GM12878 (cell line): ENCODE results near the gene PRDM16.

Source experiments
- BMI1 ChIP-seq: fragments of 450-650 bp; IDR thresholded peaks from 2 replicates; pipeline ENCODE4 v1.6.1; 2016; ENCODE audit warnings: mild to moderate bottlenecking, moderate library complexity, borderline replicate concordance
- NBN ChIP-seq: fragments of 450-650 bp; IDR thresholded peaks from 2 replicates; pipeline ENCODE4 v1.6.1; 2016
- POLR2A ChIP-seq: IDR thresholded peaks from 2 replicates; pipeline ENCODE4 v1.6.1; 2011; ENCODE audit warnings: low read depth, mild to moderate bottlenecking, low read length
- SIN3A ChIP-seq: IDR thresholded peaks from 2 replicates; pipeline ENCODE4 v1.6.1; 2012; ENCODE audit warnings: low read depth, low read length, improper control_type of control experiment
- SPI1 ChIP-seq: IDR thresholded peaks from 2 replicates; pipeline ENCODE4 v1.6.1; 2011; ENCODE audit warnings: low read depth, mild to moderate bottlenecking, low read length, moderate library complexity, borderline replicate concordance; ENCODE audit not compliant: insufficient read depth
- TF ChIP-seq, protein P1 (sequence below): IDR thresholded peaks from 2 replicates; pipeline ENCODE4 v1.6.1; 2011; ENCODE audit warnings: borderline replicate concordance, low read depth, mild to moderate bottlenecking, moderate library complexity, mixed read lengths, low read length; ENCODE audit not compliant: insufficient read depth; ENCODE audit errors: extremely low read length
- TF ChIP-seq, protein P2 (sequence below): fragments of 450-650 bp; formaldehyde crosslinking; IDR thresholded peaks from 2 replicates; pipeline ENCODE4 v1.5.0; 2022; ENCODE audit warnings: mild to moderate bottlenecking, missing genetic modification characterization

DNA sequence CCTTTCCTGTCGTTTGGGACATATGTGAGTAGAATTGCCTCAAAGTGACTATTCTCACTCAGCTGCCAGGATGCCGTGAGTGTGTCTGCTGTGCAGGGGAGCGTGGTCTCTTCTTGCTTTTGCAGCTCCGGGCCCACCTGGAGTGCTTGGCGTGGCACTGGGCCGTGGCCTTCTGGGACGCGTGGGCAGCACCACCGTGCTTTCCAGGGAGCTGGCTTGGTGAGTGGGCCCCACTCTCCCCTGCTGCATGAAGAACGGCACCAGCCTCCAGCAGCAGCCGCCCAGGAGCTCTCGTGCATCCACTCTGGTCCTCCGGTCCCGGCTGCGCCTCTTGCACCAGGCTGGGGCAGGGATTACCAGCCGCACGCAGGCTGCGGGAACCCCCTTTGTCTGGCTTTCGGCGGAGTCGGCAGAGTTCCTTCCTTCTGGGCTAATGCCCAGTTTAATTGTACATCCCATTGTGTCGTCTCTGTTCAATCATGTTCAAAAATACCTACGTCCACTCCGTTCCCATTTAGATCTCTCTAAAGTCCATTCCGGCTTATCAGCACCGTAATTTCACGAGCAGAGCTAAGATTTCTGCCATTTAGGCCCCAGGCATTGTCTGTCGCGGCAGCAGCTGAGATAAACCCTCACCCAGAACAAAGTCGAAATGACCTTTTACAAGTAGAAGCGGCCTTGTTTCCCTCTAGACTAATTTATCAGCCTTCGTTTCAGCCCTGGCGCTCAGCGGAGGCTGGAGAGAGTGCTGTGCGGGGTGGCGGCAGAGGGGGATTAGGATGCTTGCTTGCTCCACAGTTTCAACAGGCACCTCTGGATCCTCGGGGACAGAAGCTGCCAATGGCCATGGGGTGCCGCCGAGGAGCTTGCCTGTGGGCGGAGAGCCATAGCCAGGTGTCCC, 129.6 kb downstream of the PRDM16 start:
- TF ChIP-seq NBN (no peak), SPI1 (no peak), BMI1 (no peak), POLR2A (no peak), SIN3A (no peak)
- TF ChIP-seq, protein P1, sequence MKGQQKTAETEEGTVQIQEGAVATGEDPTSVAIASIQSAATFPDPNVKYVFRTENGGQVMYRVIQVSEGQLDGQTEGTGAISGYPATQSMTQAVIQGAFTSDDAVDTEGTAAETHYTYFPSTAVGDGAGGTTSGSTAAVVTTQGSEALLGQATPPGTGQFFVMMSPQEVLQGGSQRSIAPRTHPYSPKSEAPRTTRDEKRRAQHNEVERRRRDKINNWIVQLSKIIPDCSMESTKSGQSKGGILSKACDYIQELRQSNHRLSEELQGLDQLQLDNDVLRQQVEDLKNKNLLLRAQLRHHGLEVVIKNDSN, result no peak
- TF ChIP-seq, protein P2, sequence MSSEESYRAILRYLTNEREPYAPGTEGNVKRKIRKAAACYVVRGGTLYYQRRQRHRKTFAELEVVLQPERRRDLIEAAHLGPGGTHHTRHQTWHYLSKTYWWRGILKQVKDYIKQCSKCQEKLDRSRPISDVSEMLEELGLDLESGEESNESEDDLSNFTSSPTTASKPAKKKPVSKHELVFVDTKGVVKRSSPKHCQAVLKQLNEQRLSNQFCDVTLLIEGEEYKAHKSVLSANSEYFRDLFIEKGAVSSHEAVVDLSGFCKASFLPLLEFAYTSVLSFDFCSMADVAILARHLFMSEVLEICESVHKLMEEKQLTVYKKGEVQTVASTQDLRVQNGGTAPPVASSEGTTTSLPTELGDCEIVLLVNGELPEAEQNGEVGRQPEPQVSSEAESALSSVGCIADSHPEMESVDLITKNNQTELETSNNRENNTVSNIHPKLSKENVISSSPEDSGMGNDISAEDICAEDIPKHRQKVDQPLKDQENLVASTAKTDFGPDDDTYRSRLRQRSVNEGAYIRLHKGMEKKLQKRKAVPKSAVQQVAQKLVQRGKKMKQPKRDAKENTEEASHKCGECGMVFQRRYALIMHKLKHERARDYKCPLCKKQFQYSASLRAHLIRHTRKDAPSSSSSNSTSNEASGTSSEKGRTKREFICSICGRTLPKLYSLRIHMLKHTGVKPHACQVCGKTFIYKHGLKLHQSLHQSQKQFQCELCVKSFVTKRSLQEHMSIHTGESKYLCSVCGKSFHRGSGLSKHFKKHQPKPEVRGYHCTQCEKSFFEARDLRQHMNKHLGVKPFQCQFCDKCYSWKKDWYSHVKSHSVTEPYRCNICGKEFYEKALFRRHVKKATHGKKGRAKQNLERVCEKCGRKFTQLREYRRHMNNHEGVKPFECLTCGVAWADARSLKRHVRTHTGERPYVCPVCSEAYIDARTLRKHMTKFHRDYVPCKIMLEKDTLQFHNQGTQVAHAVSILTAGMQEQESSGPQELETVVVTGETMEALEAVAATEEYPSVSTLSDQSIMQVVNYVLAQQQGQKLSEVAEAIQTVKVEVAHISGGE (CRISPR knock-in tag), result no peak
